Measurements from ENCODE around the gene ZFYVE26.

The ZFYVE26 gene

DNA sequence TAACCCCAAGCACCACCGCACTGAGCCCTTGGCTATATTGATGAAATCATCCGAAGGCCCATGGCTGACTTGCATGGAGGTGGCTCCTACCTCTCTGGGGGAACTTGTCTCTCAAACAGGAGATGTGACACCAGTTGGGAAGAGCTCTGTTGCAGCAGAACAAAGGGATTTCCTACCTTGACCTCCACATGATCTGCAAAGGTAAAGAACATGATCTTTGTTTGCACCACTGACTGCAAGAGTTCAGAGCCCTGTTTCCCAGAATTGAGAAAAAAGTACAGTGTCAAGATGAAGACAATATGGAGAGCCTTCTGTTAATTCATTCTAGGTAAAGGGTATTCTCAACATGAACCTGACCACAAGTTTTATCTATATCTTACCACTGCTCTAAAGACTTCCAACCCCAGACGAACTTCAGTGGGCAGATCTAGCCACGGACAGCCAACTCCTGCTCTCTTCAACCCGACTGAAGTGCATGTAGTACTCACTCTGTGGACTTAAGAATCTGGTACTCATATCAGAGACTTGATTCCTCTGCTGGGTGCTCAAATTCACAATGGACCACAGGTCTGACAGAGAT is 32.1 kb downstream of the ZFYVE26 start:
- DNase-seq (ENCODE audit: insufficient read length, low spot score) = no peak
- TF ChIP-seq, protein P1, sequence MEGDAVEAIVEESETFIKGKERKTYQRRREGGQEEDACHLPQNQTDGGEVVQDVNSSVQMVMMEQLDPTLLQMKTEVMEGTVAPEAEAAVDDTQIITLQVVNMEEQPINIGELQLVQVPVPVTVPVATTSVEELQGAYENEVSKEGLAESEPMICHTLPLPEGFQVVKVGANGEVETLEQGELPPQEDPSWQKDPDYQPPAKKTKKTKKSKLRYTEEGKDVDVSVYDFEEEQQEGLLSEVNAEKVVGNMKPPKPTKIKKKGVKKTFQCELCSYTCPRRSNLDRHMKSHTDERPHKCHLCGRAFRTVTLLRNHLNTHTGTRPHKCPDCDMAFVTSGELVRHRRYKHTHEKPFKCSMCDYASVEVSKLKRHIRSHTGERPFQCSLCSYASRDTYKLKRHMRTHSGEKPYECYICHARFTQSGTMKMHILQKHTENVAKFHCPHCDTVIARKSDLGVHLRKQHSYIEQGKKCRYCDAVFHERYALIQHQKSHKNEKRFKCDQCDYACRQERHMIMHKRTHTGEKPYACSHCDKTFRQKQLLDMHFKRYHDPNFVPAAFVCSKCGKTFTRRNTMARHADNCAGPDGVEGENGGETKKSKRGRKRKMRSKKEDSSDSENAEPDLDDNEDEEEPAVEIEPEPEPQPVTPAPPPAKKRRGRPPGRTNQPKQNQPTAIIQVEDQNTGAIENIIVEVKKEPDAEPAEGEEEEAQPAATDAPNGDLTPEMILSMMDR (IDR thresholded peaks at IDR 0.05; ENCODE audit: insufficient read depth, missing control alignments) = no peak
- FAIRE-seq = no peak

DNA sequence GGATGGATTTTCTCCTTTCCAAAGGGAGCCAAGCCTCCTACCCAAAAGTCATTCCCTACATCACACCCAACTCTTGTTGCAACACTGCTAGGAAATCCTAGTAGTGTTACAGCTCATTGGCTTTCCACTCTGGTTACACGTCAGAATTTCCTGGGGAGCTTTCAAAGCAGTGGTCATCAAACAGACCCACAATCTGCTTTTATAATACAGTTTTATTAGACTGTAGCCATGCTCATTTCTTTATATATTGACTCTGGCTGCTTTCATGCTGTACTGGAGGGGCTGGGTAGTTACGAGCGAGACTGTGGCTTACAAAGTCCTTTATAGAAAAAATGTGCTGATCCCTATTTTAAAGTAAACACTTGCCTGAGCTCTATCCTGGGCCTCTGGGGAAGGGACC is 34.3 kb downstream of the ZFYVE26 start:
- no peak for DNase-seq (ENCODE audit: insufficient read length, low spot score)
- TF ChIP-seq, protein P1 (IDR thresholded peaks at IDR 0.05; ENCODE audit: insufficient read depth, missing control alignments) = no peak
- FAIRE-seq = no peak

DNA sequence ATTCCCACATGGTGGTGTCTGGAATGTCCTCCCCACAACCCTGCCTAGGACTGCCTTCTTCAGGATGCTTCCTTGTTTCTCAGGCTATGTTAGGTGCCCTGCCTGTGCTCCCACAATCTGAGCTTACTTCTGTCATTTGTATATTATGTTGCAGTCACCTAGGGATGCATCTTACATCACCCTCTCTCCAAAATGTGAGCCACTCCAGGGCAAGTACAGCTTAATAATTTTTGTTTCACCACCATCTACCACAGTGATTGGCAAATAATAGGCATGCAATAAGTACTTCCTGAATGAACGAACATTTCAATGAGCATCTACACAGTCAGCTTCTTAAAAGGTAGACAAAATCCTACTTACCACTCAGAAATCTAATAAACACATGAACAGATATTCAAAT is 37.6 kb downstream of the ZFYVE26 start:
- FAIRE-seq (no peak), DNase-seq (ENCODE audit: insufficient read length, low spot score) (no peak)
- TF ChIP-seq, protein P1 (IDR thresholded peaks at IDR 0.05; ENCODE audit: insufficient read depth, missing control alignments) = no peak

DNA sequence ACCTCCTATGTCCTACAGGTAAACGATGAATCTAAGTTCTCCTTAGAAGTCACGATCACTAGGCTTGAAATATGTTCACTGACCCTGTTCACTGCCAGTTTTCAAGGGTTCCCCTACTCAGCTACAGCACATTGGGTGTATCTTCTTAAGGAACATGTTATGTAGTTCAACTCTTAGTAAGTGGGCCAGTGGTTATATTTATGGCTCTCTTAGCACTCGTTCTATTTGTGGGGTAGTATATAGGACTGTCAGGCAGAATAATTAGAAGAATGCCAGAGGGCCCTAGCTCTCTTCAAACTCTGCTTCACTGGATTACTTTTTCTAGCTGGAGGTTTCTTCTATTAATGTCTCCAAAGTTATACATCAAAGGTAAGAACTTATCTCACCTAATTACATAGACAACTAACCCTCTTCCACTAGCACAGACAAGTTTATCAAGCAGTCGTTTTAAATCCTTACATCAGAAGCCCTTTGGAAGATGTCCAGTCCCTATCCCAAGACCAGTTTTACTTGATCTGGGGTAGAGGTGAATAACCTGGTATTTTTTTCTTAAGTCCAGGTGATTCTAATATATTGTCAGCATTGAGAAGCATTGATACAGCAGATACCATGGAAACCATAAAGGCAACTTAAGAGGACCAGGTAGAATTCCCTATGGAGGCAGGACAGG is 39.6 kb downstream of the ZFYVE26 start:
- FAIRE-seq = no peak
- no peak for DNase-seq (ENCODE audit: insufficient read length, low spot score)
- TF ChIP-seq, protein P1 (IDR thresholded peaks at IDR 0.05; ENCODE audit: insufficient read depth, missing control alignments) = no peak

DNA sequence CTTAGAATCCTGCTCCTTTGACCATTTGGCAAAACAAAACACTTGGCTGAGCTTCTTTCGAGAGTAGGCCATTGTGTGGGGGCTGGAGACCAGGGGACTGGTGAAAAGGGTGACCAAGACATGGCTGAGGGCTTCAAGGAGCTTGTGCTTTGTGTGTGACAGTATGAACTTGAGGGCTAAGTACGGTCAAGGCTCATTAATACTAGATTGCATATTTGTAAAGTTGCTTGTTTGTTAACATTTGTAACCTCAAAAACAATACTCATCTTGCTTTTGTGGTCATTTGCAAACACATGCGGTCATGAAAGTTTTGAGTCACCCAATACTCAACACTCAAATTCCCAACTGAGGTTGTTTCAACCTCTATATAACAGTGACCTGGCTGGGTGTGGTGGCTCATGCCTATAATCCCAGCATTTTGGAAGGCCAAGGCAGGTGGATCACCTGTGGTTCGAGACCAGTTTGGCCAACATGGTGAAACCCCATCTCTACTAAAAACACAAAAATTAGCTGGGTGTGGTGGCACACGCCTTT is 42.5 kb downstream of the ZFYVE26 start:
- no peak for FAIRE-seq
- no peak for DNase-seq (ENCODE audit: insufficient read length, low spot score)
- TF ChIP-seq, protein P1 (IDR thresholded peaks at IDR 0.05; ENCODE audit: insufficient read depth, missing control alignments) = no peak

DNA sequence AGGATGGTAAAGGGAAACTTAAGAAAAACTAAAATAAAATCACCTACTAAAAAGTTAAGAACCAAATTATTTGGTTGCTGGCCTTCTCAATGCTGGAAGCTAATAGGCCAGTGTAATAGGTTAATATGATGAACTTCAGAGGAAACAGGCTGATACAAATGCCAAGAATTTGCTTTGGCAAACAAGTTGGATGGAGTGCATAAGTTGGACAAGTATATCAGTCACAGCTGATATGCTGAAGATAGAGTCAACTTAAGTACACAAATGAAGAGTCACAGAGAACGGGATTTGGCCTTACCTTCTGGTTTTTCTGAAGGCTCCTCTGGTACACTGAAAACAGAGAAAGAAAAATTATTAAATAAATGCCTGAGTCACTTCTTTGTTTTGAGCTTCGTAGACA is 48.2 kb downstream of the ZFYVE26 start:
- TF ChIP-seq, protein P1 (IDR thresholded peaks at IDR 0.05; ENCODE audit: insufficient read depth, missing control alignments) = no peak
- no peak for FAIRE-seq

More for the DNA sequence above, 48.2 kb downstream of the ZFYVE26 start:
- DNase-seq (ENCODE audit: insufficient read length, low spot score) = no peak
